Muscle of leg (tissue), 11 donors: ENCODE measurements around the gene GCHFR. TPM values are rescaled to one million over a fixed set of nuclear protein-coding genes. Genes with fewer than 3 reads are reported as not detected.

Experiments
- DNase-seq: peaks from one replicate; pipeline ENCODE4 v3.0.0; 2013
- H3K27ac ChIP-seq: one replicate; pipeline ENCODE4 v1.5.1; 2013; ENCODE audit warnings: mild to moderate bottlenecking, low read length, control low read depth
- H3K27me3 ChIP-seq: one replicate; pipeline ENCODE4 v1.6.1; 2013; ENCODE audit warnings: low read length; ENCODE audit not compliant: control insufficient read depth, insufficient read depth
- H3K36me3 ChIP-seq: one replicate; pipeline ENCODE4 v1.6.1; 2013; ENCODE audit warnings: low read length; ENCODE audit not compliant: control insufficient read depth, insufficient read depth
- H3K4me1 ChIP-seq: one replicate; pipeline ENCODE4 v1.6.1; 2013; ENCODE audit warnings: low read length; ENCODE audit not compliant: control insufficient read depth, insufficient read depth
- H3K4me3 ChIP-seq: one replicate; pipeline ENCODE4 v1.5.1; 2013; ENCODE audit warnings: low read length, control low read depth
- H3K9me3 ChIP-seq: replicated peaks from 2 replicates; pipeline ENCODE4 v1.6.1; 2013; ENCODE audit warnings: low read depth, low read length; ENCODE audit not compliant: control insufficient read depth
- whole genome bisulfite sequencing: methylation state at CpG from one replicate; pipeline ENCODE4 v1.1.5; 2013; ENCODE audit warnings: missing lambda C conversion rate; ENCODE audit not compliant: insufficient coverage; 5-methylcytosine and 5-hydroxymethylcytosine counted together
- polyA plus RNA-seq, 8 donors: library from polyadenylated mRNA; unstranded; fragments of 120-200 nt; gene quantifications; one replicate each; pipeline versions ENCODE4 v1.2.1 to v1.2.3, GENCODE V29; 2013; ENCODE audit warnings: inconsistent platforms in 1 of 8, low replicate concordance in 1 of 8; ENCODE audit not compliant: insufficient read length in 8 of 8, insufficient read depth in 1 of 8
- total RNA-seq: library from RNA; stranded (reverse); fragments of 120-200 nt; gene quantifications from one replicate; pipeline ENCODE4 v1.2.4, GENCODE V29; 2013

The GCHFR gene
- total and polyA plus RNA-seq, 9 donors: 3.8 to 14.1 (median 5.9) TPM

- Histone ChIP-seq H3K27me3 (no peaks in the 10 kb centered on the region), H3K4me3 (peak overlapping the region; percentile 92), H3K27ac (peak overlapping the region; percentile 60), H3K9me3 (no peaks in the 10 kb centered on the region), H3K4me1 (peaks cover 11% of the 10 kb centered on the region), H3K36me3 (peaks cover 30% of the 10 kb centered on the region)
- no peak for DNase-seq
- WGBS: 33% methylated on average over 13 of the region's 19 CpGs
These were observed 44.1 kb downstream of the GCHFR start for GRCh38 chr15:40807888-40808461.

DNA sequence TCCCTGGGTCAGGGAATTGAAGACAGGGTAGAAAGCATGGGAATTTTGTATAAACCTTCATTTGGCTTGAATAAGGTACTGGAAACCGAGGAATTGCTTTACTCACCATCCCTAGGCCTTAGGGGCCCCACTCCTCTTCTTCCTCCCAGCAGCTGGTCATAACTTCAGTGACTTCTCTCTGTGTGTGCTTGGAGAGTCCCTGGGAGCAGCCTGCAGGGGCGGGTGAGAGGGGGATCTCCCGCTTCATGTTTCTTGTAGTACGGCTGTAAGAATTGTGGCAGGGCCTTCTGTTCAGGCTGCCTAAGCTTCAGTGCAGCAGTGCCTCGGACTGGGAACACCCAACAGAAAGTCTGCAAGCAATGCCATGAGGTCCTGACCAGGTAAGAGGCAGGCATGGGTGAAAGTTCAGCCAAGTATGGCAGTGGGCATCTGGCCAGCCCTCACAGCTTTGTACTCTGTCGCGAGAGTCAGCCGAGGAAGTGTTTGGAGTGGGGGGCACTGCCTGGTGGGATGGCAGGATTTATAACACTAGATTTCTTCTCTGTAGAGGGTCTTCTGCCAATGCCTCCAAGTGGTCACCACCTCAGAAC is 45.1 kb downstream of the GCHFR start:
- no peak overlapping the region for H3K27ac ChIP-seq
- no peak overlapping the region for H3K4me3 ChIP-seq
- no peaks in the 10 kb centered on the region for H3K27me3 ChIP-seq
- H3K36me3 ChIP-seq: peaks cover 35% of the 10 kb centered on the region
- DNase-seq: no peak
- H3K4me1 ChIP-seq: peaks cover 11% of the 10 kb centered on the region
- H3K9me3 ChIP-seq: no peaks in the 10 kb centered on the region
- 53% methylated on average over 3 of the region's 8 CpGs for WGBS

DNA sequence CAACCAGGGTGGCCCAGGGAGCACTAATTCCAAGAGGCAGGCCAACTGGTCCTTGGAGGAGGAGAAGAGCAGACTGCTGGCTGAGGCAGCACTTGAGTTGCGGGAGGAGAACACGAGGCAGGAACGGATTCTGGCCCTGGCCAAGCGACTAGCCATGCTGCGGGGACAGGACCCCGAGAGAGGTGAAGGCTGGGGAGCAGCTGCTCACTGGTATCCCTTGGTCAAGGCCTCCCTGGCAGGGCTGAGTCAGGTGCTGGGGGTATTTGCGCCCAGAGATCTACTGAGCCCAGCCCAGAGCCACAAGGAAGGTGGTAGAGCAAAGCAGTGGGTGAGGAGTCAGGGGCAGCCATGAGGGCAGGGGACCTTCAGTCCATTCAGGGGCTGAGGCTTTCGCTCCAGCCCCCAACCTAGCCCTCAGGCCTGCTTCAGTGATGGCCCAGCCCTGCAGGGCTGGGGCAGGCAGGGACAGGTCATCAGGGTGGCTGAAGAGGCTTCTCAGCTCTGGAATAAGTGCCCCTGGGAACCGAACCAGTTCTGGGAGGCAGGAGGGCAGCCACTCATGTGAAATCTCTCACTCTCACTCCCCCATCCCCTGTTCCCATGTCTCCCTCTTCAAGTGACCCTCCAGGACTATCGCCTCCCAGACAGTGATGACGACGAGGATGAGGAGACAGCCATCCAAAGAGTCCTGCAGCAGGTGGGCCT is 49.0 kb downstream of the GCHFR start:
- H3K9me3 ChIP-seq: no peaks in the 10 kb centered on the region
- H3K27me3 ChIP-seq: no peaks in the 10 kb centered on the region
- no peak for DNase-seq
- peaks cover 10% of the 10 kb centered on the region for H3K4me1 ChIP-seq
- H3K4me3 ChIP-seq: no peak overlapping the region
- 90% methylated on average over 9 of the region's 12 CpGs for WGBS
- no peak overlapping the region for H3K27ac ChIP-seq
- H3K36me3 ChIP-seq: peaks cover 47% of the 10 kb centered on the region

DNA sequence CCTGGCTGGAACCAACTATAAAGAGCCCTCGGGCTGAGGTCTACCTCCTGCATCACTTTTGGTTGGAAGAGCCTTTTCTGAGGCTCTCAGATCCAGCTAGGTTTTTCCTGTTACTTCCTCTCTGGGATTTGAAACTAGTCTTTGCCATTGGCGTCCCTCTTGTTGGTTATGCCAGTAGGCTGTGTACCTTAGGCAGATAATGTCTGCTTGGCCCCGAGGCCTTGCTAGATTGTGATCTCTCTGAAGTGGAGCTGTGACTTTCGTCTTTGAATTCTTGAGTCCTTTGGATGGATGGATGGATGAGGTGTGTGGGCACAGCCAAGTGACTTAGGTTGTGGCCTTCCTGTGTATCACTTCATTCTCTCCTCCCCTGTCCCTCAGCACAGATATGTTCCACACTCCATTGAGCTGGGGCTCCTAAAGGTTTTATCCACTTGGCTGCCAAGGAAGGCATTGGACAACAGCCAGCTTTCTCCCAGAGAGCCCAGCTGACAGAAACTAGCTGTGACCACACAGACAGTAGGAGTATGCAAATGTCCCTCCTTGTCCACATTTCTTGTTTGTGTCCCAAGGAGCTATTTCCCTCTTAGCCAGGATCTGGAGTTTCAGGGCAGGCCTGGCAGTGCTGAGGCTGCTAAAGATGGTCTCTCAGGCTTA is 51.3 kb downstream of the GCHFR start:
- H3K4me1 ChIP-seq: peaks cover 6% of the 10 kb centered on the region
- no peak overlapping the region for H3K27ac ChIP-seq
- no peaks in the 10 kb centered on the region for H3K27me3 ChIP-seq
- H3K4me3 ChIP-seq: no peak overlapping the region
- whole genome bisulfite sequencing: 86% methylated on average over 1 of the region's 4 CpGs
- peaks cover 40% of the 10 kb centered on the region for H3K36me3 ChIP-seq
- peak; percentile 26 for DNase-seq
- H3K9me3 ChIP-seq: no peaks in the 10 kb centered on the region

Other genes starting within 250 kb of the GCHFR start
- 13.6 TPM for gene CCDC32, start 199.0 kb upstream of the GCHFR start, total RNA-seq
- 10 to 100 TPM; 15.7 to 25.9 (median 21.4) TPM for gene CCDC32, start 199.0 kb upstream of the GCHFR start, polyA plus RNA-seq
- 11.0 TPM for gene RPUSD2, start 194.8 kb upstream of the GCHFR start, total RNA-seq
- gene RPUSD2, start 194.8 kb upstream of the GCHFR start, polyA plus RNA-seq: 10 to 100 TPM in 5 of 8 donors, 1 to 10 TPM in 3; 8.7 to 12.0 (median 10.8) TPM
- 8.7 TPM for gene KNL1, start 169.8 kb upstream of the GCHFR start, total RNA-seq
- gene KNL1, start 169.8 kb upstream of the GCHFR start, polyA plus RNA-seq: 10 to 100 TPM in 4 of 8 donors, 1 to 10 TPM in 4; 8.7 to 16.9 (median 10.9) TPM
- gene RAD51, start 68.9 kb upstream of the GCHFR start, total RNA-seq: 3.6 TPM
- 10 to 100 TPM in 5 of 8 donors, 1 to 10 TPM in 3; 6.9 to 13.3 (median 10.6) TPM for gene RAD51, start 68.9 kb upstream of the GCHFR start, polyA plus RNA-seq
- gene RMDN3, start 8.8 kb upstream of the GCHFR start, total RNA-seq: 12.7 TPM
- gene RMDN3, start 8.8 kb upstream of the GCHFR start, polyA plus RNA-seq: 10 to 100 TPM; 21.1 to 31.2 (median 23.9) TPM
- gene C15orf62, start 5.9 kb downstream of the GCHFR start, total RNA-seq: 0.13 TPM
- gene C15orf62, start 5.9 kb downstream of the GCHFR start, polyA plus RNA-seq: 1 to 10 TPM in 5 of 8 donors, under 1 TPM in 3; 0.64 to 2.2 (median 1.4) TPM
- gene ZFYVE19, start 43.0 kb downstream of the GCHFR start, total RNA-seq: 15.1 TPM
- gene ZFYVE19, start 43.0 kb downstream of the GCHFR start, polyA plus RNA-seq: 10 to 100 TPM; 16.1 to 24.9 (median 18.9) TPM
- 37.9 TPM for gene DNAJC17, start 43.4 kb downstream of the GCHFR start, total RNA-seq
- 10 to 100 TPM; 23.9 to 32.3 (median 30.4) TPM for gene DNAJC17, start 43.4 kb downstream of the GCHFR start, polyA plus RNA-seq
- gene PPP1R14D, start 64.6 kb downstream of the GCHFR start, total RNA-seq: not detected
- gene PPP1R14D, start 64.6 kb downstream of the GCHFR start, polyA plus RNA-seq: under 1 TPM in 2 of 8 donors, not detected in 6; 0.22 to 0.23 TPM
- gene SPINT1, start 80.0 kb downstream of the GCHFR start, total RNA-seq: 0.40 TPM
- 10 to 100 TPM in 1 of 8 donors, 1 to 10 TPM in 4, under 1 TPM in 3; 0.38 to 11.0 (median 1.2) TPM for gene SPINT1, start 80.0 kb downstream of the GCHFR start, polyA plus RNA-seq
- 0.13 TPM for gene RHOV, start 110.2 kb downstream of the GCHFR start, total RNA-seq
- 1 to 10 TPM in 1 of 8 donors, under 1 TPM in 7; 0.06 to 3.0 (median 0.41) TPM for gene RHOV, start 110.2 kb downstream of the GCHFR start, polyA plus RNA-seq
- 11.7 TPM for gene VPS18, start 130.4 kb downstream of the GCHFR start, total RNA-seq
- 10 to 100 TPM in 6 of 8 donors, 1 to 10 TPM in 2; 9.0 to 12.4 (median 10.8) TPM for gene VPS18, start 130.4 kb downstream of the GCHFR start, polyA plus RNA-seq
- 9.7 TPM for gene DLL4, start 165.3 kb downstream of the GCHFR start, total RNA-seq
- 10 to 100 TPM in 7 of 8 donors, 1 to 10 TPM in 1; 8.7 to 17.9 (median 11.9) TPM for gene DLL4, start 165.3 kb downstream of the GCHFR start, polyA plus RNA-seq
- gene CHAC1, start 189.4 kb downstream of the GCHFR start, total RNA-seq: 2.0 TPM
- 1 to 10 TPM in 7 of 8 donors, under 1 TPM in 1; 0.80 to 6.9 (median 2.7) TPM for gene CHAC1, start 189.4 kb downstream of the GCHFR start, polyA plus RNA-seq